Measurements from ENCODE around the gene ASS1. TPM values are rescaled to one million over a fixed set of nuclear protein-coding genes. Genes with fewer than 3 reads are reported as not detected.

Gene ASS1
- total RNA-seq, 1 experiment from 2014 or later = 26.2 TPM

GRCh38 chr9:130476151-130476730 is 31.5 kb downstream of the ASS1 start:
- Histone ChIP-seq H3K4me1 (ENCODE audit: control insufficient read depth, insufficient read depth, low read length) (no peaks in the 10 kb centered on the region), H3K9me3 (ENCODE audit: control insufficient read depth, insufficient read depth, low read depth, low read length) (no peaks in the 10 kb centered on the region), H3K36me3 (ENCODE audit: control insufficient read depth, insufficient read depth, low read length) (no peaks in the 10 kb centered on the region), H3K27ac (ENCODE audit: low read length) (no peak overlapping the region), H3K27me3 (ENCODE audit: control insufficient read depth, insufficient read depth, low read length) (no peaks in the 10 kb centered on the region), H3K4me3 (ENCODE audit: low read depth in 2 of 2, low read length in 2 of 2) (no peak overlapping the region)
- no TSS peak for BruUV-seq (replicated peaks)
- intact Hi-C loops (cut with micrococcal nuclease; ENCODE audit: unreplicated experiment) = no loop called here
- in situ Hi-C loops (cut with HindIII; ENCODE audit: low pct_unique_long_range_greater_than_20kb, low sequenced_read_pairs) = no loop called here
- no peak for DNase-seq (ENCODE audit: low read depth, low spot score)
- no peak for TF ChIP-seq TCF7L2 (IDR thresholded peaks at IDR 0.05; ENCODE audit: low read depth, low read length)
- TF ChIP-seq REST (IDR thresholded peaks at IDR 0.05; ENCODE audit: insufficient read depth in 1 of 2, low read depth in 2 of 2, low read length in 1 of 2) = no peak
- TF ChIP-seq SIN3A (IDR thresholded peaks at IDR 0.05; ENCODE audit: borderline replicate concordance, insufficient read depth, low read depth, low read length) = no peak
- TF ChIP-seq CTCF (IDR thresholded peaks at IDR 0.05) = no peak
- no peak for TF ChIP-seq POLR2AphosphoS5 (IDR thresholded peaks at IDR 0.05; ENCODE audit: low read depth, low read length)
- CTCF ChIA-PET = no interaction called here
- POLR2A ChIA-PET = no interaction called here
- ATAC-seq = no peak

- no peak for TF ChIP-seq SIN3A (IDR thresholded peaks at IDR 0.05; ENCODE audit: borderline replicate concordance, insufficient read depth, low read depth, low read length)
- TF ChIP-seq POLR2AphosphoS5 (IDR thresholded peaks at IDR 0.05; ENCODE audit: low read depth, low read length) = no peak
- TF ChIP-seq CTCF (IDR thresholded peaks at IDR 0.05) = no peak
- TF ChIP-seq TCF7L2 (IDR thresholded peaks at IDR 0.05; ENCODE audit: low read depth, low read length) = no peak
- TF ChIP-seq REST (IDR thresholded peaks at IDR 0.05; ENCODE audit: insufficient read depth in 1 of 2, low read depth in 2 of 2, low read length in 1 of 2) = no peak
- H3K9me3 ChIP-seq (ENCODE audit: control insufficient read depth, insufficient read depth, low read depth, low read length) = no peaks in the 10 kb centered on the region
- H3K4me1 ChIP-seq (ENCODE audit: control insufficient read depth, insufficient read depth, low read length) = no peaks in the 10 kb centered on the region
- in situ Hi-C loops (cut with HindIII; ENCODE audit: low pct_unique_long_range_greater_than_20kb, low sequenced_read_pairs) (no loop called here), intact Hi-C loops (cut with micrococcal nuclease; ENCODE audit: unreplicated experiment) (no loop called here)
- no peaks in the 10 kb centered on the region for H3K27me3 ChIP-seq (ENCODE audit: control insufficient read depth, insufficient read depth, low read length)
- H3K27ac ChIP-seq (ENCODE audit: low read length) = no peak overlapping the region
- H3K4me3 ChIP-seq (ENCODE audit: low read depth in 2 of 2, low read length in 2 of 2) = no peak overlapping the region
- BruUV-seq (replicated peaks) = no TSS peak
- POLR2A ChIA-PET = no interaction called here
- ATAC-seq (no peak), DNase-seq (ENCODE audit: low read depth, low spot score) (no peak)
- no peaks in the 10 kb centered on the region for H3K36me3 ChIP-seq (ENCODE audit: control insufficient read depth, insufficient read depth, low read length)
- CTCF ChIA-PET = interaction anchor here (0.5 to 0.6 kb wide), 2 partner anchors 19 to 241 kb away, joined by 3 to 5 read pairs; no protein-coding TSS in a partner anchor
Observed at GRCh38 chr9:130477564-130477963, 32.8 kb downstream of the ASS1 start.
